ENCODE results near the gene CTTN. TPM values are rescaled to one million over a fixed set of nuclear protein-coding genes. Genes with fewer than 3 reads are reported as not detected.

The CTTN gene
- total RNA-seq, 4 donors from 2014 or later, result 92.8 to 226 (median 134) TPM

- DNase-seq (no peak), ATAC-seq (no peak)
- no peaks in the 10 kb centered on the region for H3K27me3 ChIP-seq
- no peak for TF ChIP-seq POLR2A (IDR thresholded peaks at IDR 0.05)
- TF ChIP-seq CTCF (IDR thresholded peaks at IDR 0.05 in 4 of 5, conservative IDR thresholded peaks at IDR 0.05 in 1 of 5), result no peak
- H3K4me3 ChIP-seq, result no peak overlapping the region
- intact Hi-C loops (cut with DNase I; ENCODE audit: low total_unique reads) (no loop called here), in situ Hi-C loops (cut with MboI; ENCODE audit: low sequenced_read_pairs in 4 of 4) (no loop called here)
- peaks cover 0 to 93% of the 10 kb centered on the region in 2 donors for H3K36me3 ChIP-seq
- no peaks in the 10 kb centered on the region for H3K4me1 ChIP-seq
- H3K9me3 ChIP-seq, result no peaks in the 10 kb centered on the region
- no peak overlapping the region for H3K27ac ChIP-seq
Observed at GRCh38 chr11:70429724-70430521, 31.6 kb downstream of the CTTN start.

- Histone ChIP-seq H3K4me3 (no peak overlapping the region), H3K36me3 (peaks cover 0 to 93% of the 10 kb centered on the region in 2 donors), H3K27me3 (no peaks in the 10 kb centered on the region), H3K9me3 (no peaks in the 10 kb centered on the region), H3K4me1 (no peaks in the 10 kb centered on the region), H3K27ac (no peak overlapping the region)
- DNase-seq, result no peak
- TF ChIP-seq POLR2A (IDR thresholded peaks at IDR 0.05), result no peak
- no peak for TF ChIP-seq CTCF (IDR thresholded peaks at IDR 0.05 in 4 of 5, conservative IDR thresholded peaks at IDR 0.05 in 1 of 5)
- intact Hi-C loops (cut with DNase I; ENCODE audit: low total_unique reads) (no loop called here), in situ Hi-C loops (cut with MboI; ENCODE audit: low sequenced_read_pairs in 4 of 4) (no loop called here)
- ATAC-seq, result no peak
Observed at GRCh38 chr11:70430671-70431574, 32.6 kb downstream of the CTTN start.

GRCh38 chr11:70431611-70432010, 33.3 kb downstream of the CTTN start:
- intact Hi-C loops (cut with DNase I; ENCODE audit: low total_unique reads), result no loop called here
- Histone ChIP-seq H3K27ac (no peak overlapping the region), H3K9me3 (no peaks in the 10 kb centered on the region), H3K27me3 (no peaks in the 10 kb centered on the region), H3K4me1 (no peaks in the 10 kb centered on the region), H3K36me3 (peaks cover 0 to 96% of the 10 kb centered on the region in 2 donors), H3K4me3 (no peak overlapping the region)
- in situ Hi-C loops (cut with MboI; ENCODE audit: low sequenced_read_pairs in 4 of 4), result no loop called here
- TF ChIP-seq POLR2A (IDR thresholded peaks at IDR 0.05) (no peak), CTCF (IDR thresholded peaks at IDR 0.05 in 4 of 5, conservative IDR thresholded peaks at IDR 0.05 in 1 of 5) (no peak)
- DNase-seq, result no peak
- ATAC-seq, result no peak

GRCh38 chr11:70432065-70432464, 33.7 kb downstream of the CTTN start:
- H3K9me3 ChIP-seq, result no peaks in the 10 kb centered on the region
- no peak overlapping the region for H3K4me3 ChIP-seq
- in situ Hi-C loops (cut with MboI; ENCODE audit: low sequenced_read_pairs in 4 of 4) (no loop called here), intact Hi-C loops (cut with DNase I; ENCODE audit: low total_unique reads) (no loop called here)
- H3K36me3 ChIP-seq, result peaks cover 0 to 98% of the 10 kb centered on the region in 2 donors
- no peaks in the 10 kb centered on the region for H3K27me3 ChIP-seq
- ATAC-seq (no peak), DNase-seq (no peak)
- no peak overlapping the region for H3K27ac ChIP-seq
- no peak for TF ChIP-seq CTCF (IDR thresholded peaks at IDR 0.05 in 4 of 5, conservative IDR thresholded peaks at IDR 0.05 in 1 of 5)
- no peak for TF ChIP-seq POLR2A (IDR thresholded peaks at IDR 0.05)
- no peaks in the 10 kb centered on the region for H3K4me1 ChIP-seq
